Activated CD4-positive, alpha-beta memory T cell treated with anti-CD3 and anti-CD28 coated beads, Interleukin-2, amount 10 ng/mL, durations not matched to agents 7 days and 5 days (primary cell): ENCODE results near the gene CATSPER2. TPM values are rescaled to one million over a fixed set of nuclear protein-coding genes. Genes with fewer than 3 reads are reported as not detected.
"Not testable (repeated sequence)": the region's sequence is repeated elsewhere in the genome, so short reads cannot be mapped to it uniquely, and the experiment has no call there.

ENCODE experiments used
- CTCF ChIA-PET: fragments of 350-600 bp; sonication (Branson Sonifier 250); formaldehyde crosslinking; loops from one replicate; lab custom pipeline; 2021; ENCODE audit warnings: antibody characterized with exemption, inconsistent platforms; lab: Charles Lee
- POLR2A ChIA-PET: fragments of 350-600 bp; sonication (Branson Sonifier 250); formaldehyde crosslinking; loops from one replicate; lab custom pipeline; 2021; ENCODE audit warnings: antibody characterized with exemption; lab: Charles Lee
- DNase-seq: peaks from one replicate; pipeline ENCODE4 v3.0.0-alpha.2; 2020
- H3K27ac Mint-ChIP-seq: one replicate; pipeline ENCODE4 v1.8.0; 2021; ENCODE audit warnings: mild to moderate bottlenecking, mixed read lengths
- H3K27me3 Mint-ChIP-seq: one replicate; pipeline ENCODE4 v1.8.0; 2021; ENCODE audit warnings: mixed read lengths
- H3K36me3 Mint-ChIP-seq: one replicate; pipeline ENCODE4 v1.8.0; 2021; ENCODE audit warnings: low read depth, mixed read lengths
- H3K4me1 Mint-ChIP-seq: one replicate; pipeline ENCODE4 v1.8.0; 2021; ENCODE audit warnings: mixed read lengths
- H3K4me3 Mint-ChIP-seq: one replicate; pipeline ENCODE4 v1.8.0; 2021; ENCODE audit warnings: mild to moderate bottlenecking, mixed read lengths
- H3K9me3 Mint-ChIP-seq: one replicate; pipeline ENCODE4 v1.8.0; 2021; ENCODE audit warnings: mixed read lengths
- total RNA-seq, 2 experiments: library from RNA; stranded (reverse); gene quantifications; one replicate each; pipeline ENCODE4 v1.2.3, GENCODE V29; 2021

The CATSPER2 gene
- 1 to 10 TPM; 3.0 to 4.7 TPM for total RNA-seq

DNA sequence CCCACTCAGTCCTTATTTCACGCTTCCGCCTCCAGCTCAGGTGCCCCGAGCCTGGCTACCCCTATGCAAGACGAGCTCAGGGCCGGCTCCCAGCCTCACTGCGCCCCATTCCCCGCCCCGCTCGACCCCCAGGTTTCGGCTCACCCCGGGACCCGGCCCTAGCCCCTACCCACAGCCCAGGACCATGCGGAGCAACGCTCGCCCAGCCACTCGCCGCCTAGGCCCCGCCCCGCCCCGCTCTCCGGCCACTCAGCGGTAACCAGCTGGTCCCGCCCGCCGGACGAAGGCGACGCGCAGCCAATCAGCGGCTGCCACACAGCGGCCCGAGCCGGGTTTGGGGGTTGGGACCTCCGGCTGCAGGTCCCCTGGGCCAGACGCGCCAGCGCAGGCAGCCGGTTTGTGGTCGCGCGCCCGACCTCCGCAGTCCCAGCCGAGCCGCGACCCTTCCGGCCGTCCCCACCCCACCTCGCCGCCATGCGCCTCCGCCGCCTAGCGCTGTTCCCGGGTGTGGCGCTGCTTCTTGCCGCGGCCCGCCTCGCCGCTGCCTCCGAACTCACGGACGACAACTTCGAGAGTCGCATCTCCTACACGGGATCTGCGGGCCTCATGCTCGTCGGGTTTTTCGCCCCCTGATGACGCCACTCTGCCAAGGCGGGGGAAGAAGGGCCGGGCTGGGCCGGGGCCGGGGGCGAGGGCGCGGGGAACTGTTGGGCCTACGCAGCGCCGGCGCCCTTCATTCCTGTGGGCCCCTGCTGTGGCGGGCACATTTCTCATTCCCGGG is at the start of gene CATSPER2:
TSS of gene CATSPER2 (minus strand) at position 196 of the 781 bp plus-strand sequence. CDS start 783 bp downstream, outside the sequence.
- Mint-ChIP-seq H3K4me3 (no peak within 1 kb of the TSS), H3K27ac (no peak within 1 kb of the TSS), H3K27me3 (no peaks in the 10 kb centered on the region), H3K9me3 (no peaks in the 10 kb centered on the region), H3K4me1 (no peaks in the 10 kb centered on the region), H3K36me3 (peaks cover 6% of the 10 kb centered on the region)
- DNase-seq = no peak
- POLR2A ChIA-PET = no interaction called here
- CTCF ChIA-PET = no interaction called here

GRCh38 chr15:43693148-43694022 is 44.7 kb upstream of the CATSPER2 start, which contains the start of gene CKMT1A:
CKMT1A (plus strand) TSS chr15:43693859; CDS start chr15:43694051, 192 bp downstream.
- DNase-seq, H3K9me3 Mint-ChIP-seq, CTCF ChIA-PET, H3K36me3 Mint-ChIP-seq, POLR2A ChIA-PET, H3K4me1 Mint-ChIP-seq, H3K4me3 Mint-ChIP-seq, H3K27ac Mint-ChIP-seq: not testable (repeated sequence)
- peaks cover 12% of the 10 kb centered on the region for H3K27me3 Mint-ChIP-seq

DNA sequence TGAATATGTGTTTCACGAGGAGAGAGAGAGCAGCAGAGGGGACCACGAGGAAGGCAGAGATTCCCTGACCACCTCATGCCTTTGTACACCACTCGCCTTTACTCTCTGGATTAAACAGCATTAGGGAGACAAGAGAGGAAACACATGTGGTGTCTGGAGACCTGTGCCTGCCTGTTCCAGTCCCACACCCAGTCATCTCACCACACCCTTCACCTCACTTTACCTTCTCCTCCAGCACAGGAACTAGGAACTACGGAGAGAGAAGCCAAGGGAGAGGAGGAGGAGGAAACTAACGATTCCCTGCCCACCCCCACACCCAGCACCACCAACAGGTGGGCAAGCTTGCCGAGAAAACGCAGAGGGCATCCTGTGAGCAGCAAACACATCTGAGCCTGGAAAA is 44.0 kb upstream of the CATSPER2 start:
- H3K36me3 Mint-ChIP-seq, CTCF ChIA-PET, H3K9me3 Mint-ChIP-seq, H3K4me3 Mint-ChIP-seq, POLR2A ChIA-PET, H3K4me1 Mint-ChIP-seq, DNase-seq, H3K27ac Mint-ChIP-seq: not testable (repeated sequence)
- H3K27me3 Mint-ChIP-seq = peaks cover 12% of the 10 kb centered on the region

- H3K4me1 Mint-ChIP-seq, H3K27ac Mint-ChIP-seq, POLR2A ChIA-PET, H3K27me3 Mint-ChIP-seq, H3K36me3 Mint-ChIP-seq, H3K9me3 Mint-ChIP-seq, CTCF ChIA-PET, H3K4me3 Mint-ChIP-seq, DNase-seq: not testable (repeated sequence)
These were observed 41.1 kb upstream of the CATSPER2 start for GRCh38 chr15:43689604-43690301.

GRCh38 chr15:43674175-43674574 is 25.5 kb upstream of the CATSPER2 start:
- H3K4me3 Mint-ChIP-seq, H3K27ac Mint-ChIP-seq, CTCF ChIA-PET, H3K27me3 Mint-ChIP-seq, POLR2A ChIA-PET, H3K36me3 Mint-ChIP-seq, H3K9me3 Mint-ChIP-seq, H3K4me1 Mint-ChIP-seq, DNase-seq: not testable (repeated sequence)

GRCh38 chr15:43666177-43666576 is 17.5 kb upstream of the CATSPER2 start:
- H3K4me1 Mint-ChIP-seq, H3K27ac Mint-ChIP-seq, H3K27me3 Mint-ChIP-seq, CTCF ChIA-PET, POLR2A ChIA-PET, H3K9me3 Mint-ChIP-seq, DNase-seq, H3K36me3 Mint-ChIP-seq, H3K4me3 Mint-ChIP-seq: not testable (repeated sequence)

DNA sequence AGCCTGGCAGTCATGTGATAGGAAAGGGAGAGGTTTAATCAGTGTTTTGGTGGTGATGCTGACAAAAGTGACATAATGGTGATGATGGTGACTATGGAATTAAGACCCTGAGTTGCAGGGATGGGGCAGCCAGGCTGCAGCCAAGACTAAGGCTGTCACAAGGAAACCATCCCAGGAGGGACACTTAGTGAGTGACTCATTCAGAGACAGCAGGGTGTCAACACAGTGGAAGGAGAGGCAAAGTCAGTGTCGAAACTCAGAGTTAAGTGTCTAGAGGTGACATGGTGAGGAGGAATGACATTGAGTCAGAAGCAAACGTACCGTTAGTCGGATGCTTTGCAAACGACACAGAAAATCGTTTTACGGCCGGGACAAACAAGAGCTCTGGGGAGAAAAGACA is 14.7 kb upstream of the CATSPER2 start:
- H3K9me3 Mint-ChIP-seq, CTCF ChIA-PET, H3K27me3 Mint-ChIP-seq, POLR2A ChIA-PET, H3K27ac Mint-ChIP-seq, H3K4me3 Mint-ChIP-seq, H3K36me3 Mint-ChIP-seq, DNase-seq, H3K4me1 Mint-ChIP-seq: not testable (repeated sequence)

DNA sequence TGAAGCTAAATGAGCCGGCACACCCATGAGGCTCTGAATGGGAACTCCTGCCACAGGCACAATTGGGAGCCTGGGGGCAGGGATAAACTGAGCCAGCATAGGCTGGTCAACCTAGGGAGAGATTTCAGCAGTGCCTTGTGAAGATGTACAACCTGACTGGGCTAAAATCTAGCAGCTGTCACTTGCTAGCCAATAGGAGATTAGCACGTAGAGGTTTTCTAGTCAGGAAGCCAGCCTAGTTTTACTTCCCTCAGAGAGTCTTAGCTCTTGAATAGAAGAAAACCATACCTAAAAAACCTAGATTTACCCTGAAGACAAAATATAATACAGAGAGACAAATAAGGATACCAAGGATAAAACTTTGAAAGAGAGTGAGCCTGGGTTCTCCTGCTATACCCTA is 13.6 kb upstream of the CATSPER2 start:
- CTCF ChIA-PET, POLR2A ChIA-PET, DNase-seq, H3K9me3 Mint-ChIP-seq, H3K27ac Mint-ChIP-seq, H3K27me3 Mint-ChIP-seq, H3K36me3 Mint-ChIP-seq, H3K4me1 Mint-ChIP-seq, H3K4me3 Mint-ChIP-seq: not testable (repeated sequence)

- CTCF ChIA-PET, H3K36me3 Mint-ChIP-seq, H3K4me1 Mint-ChIP-seq, H3K27ac Mint-ChIP-seq, H3K9me3 Mint-ChIP-seq, H3K4me3 Mint-ChIP-seq, H3K27me3 Mint-ChIP-seq, POLR2A ChIA-PET, DNase-seq: not testable (repeated sequence)
These were observed 11.1 kb upstream of the CATSPER2 start for GRCh38 chr15:43659727-43660126.

DNA sequence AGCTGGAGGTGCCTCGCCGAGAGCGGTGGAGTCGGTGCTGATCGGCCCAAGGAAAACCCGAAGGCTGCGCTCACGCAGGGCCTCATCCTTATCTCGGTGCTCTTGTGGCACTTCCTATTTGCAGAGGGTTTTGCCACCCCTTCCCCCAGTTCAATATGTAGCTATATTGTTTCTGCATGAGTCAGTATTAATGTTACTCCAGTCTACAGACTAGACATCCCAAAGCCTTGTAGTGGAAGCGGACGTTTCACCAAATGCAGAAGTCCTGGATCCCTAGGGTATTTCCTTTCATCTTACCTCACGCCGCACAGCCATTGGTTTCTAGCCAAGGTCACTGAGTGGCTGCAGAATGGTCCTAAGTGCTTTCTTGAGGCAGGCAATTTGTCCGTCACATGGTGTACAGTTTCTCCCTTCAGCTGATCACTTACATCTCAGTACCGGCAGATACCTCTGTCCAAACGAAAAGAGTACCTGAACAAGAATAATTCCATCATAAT is 834 bp upstream of the CATSPER2 start:
- H3K27me3 Mint-ChIP-seq, POLR2A ChIA-PET, CTCF ChIA-PET, H3K27ac Mint-ChIP-seq, H3K4me3 Mint-ChIP-seq, H3K36me3 Mint-ChIP-seq, H3K9me3 Mint-ChIP-seq, H3K4me1 Mint-ChIP-seq, DNase-seq: not testable (repeated sequence)

GRCh38 chr15:43638464-43639204 is 10.0 kb downstream of the CATSPER2 start:
- POLR2A ChIA-PET, CTCF ChIA-PET, H3K9me3 Mint-ChIP-seq, H3K4me1 Mint-ChIP-seq, H3K36me3 Mint-ChIP-seq, H3K27ac Mint-ChIP-seq, DNase-seq, H3K27me3 Mint-ChIP-seq, H3K4me3 Mint-ChIP-seq: not testable (repeated sequence)

DNA sequence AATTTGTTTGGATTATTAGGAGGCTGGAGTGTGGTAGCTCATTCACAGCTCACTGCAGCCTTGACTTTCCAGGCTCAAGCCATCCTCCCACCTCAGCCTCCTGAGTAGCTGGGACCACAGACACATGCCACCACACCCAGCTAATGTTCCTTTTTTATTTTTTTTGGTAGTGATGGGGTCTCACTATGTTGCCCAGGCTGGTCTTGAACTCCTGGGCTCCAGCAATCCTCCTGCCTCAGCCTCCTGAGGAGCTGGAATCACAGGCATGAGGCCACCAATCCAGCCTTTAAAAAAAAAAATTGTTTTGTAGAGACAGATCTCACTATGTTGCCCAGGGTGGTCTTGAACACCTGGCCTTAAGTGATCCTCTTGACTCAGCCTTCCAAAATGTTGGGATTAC is 21.7 kb downstream of the CATSPER2 start:
- H3K27ac Mint-ChIP-seq, H3K9me3 Mint-ChIP-seq, H3K4me1 Mint-ChIP-seq, DNase-seq, POLR2A ChIA-PET, H3K4me3 Mint-ChIP-seq, H3K27me3 Mint-ChIP-seq, H3K36me3 Mint-ChIP-seq, CTCF ChIA-PET: not testable (repeated sequence)
